Epithelial cell of proximal tubule (primary cell): ENCODE measurements around the gene EPHB2. TPM values are rescaled to one million over a fixed set of nuclear protein-coding genes. Genes with fewer than 3 reads are reported as not detected.

Experiments
- DNase-seq: peaks from one replicate; pipeline ENCODE4 v3.0.0-alpha.2; 2011; ENCODE audit warnings: low read depth
- H3K4me3 ChIP-seq: 2 replicates; pipeline ENCODE4 v1.5.1; 2011; ENCODE audit warnings: low read depth, mild to moderate bottlenecking, low read length
- total RNA-seq: library from RNA; depleted of rRNA; stranded (reverse); fragments of >200 nt; gene quantifications from 2 replicates; pipeline ENCODE4 v1.2.3, GENCODE V29; 2015
- TF ChIP-seq, protein P1 (sequence below): conservative IDR thresholded peaks from 2 replicates; pipeline ENCODE4 v1.5.1; 2012; ENCODE audit warnings: low read depth, mild to moderate bottlenecking, low read length

The EPHB2 gene
- total RNA-seq, 1 donor from 2014 or later: 47.8 TPM

DNA sequence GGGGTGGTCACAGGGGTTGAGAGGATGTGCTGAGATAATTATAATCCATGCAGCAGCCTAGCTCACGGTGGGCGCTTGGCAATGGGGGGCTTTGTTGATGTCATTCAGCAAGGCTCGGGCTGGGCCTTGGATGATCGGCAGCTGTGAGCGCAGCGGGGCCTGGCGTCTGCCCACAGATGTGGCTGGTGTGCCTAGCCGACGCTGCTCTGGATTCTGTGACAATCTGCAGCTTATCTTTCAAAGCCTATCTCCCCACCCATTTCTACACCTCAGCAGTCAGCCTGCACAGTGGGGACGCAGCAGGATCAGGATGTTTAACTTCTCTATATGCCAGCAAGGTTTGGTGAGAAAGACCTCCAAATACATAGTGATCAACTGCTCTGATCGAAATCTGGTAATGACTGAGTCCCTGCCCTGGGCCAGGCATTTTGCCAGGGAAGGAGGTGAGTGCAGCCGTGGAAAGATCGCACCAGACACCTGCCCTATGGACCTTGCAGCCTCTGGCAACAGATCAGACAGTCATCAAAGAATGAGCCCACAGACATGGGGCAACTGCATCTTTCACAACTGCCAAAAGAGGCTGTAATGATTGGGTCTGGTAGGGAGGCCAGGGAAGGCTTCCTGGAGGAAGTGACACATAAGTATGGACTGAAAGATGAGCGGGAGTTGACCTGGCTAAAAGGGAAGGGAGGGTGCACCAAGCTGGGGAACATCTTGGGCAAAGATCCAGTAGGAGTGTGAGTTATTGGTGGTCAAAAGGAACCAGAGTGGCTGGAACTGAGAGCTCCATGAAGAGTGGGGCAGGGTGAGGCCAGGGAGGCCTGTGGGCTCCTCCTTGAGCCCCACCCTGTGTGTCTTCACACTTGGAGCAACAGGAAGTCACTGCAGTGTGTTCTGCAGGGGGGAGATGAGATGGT lies 35.3 kb downstream of the EPHB2 start:
- peak; percentile 81 for DNase-seq
- TF ChIP-seq, protein P1, sequence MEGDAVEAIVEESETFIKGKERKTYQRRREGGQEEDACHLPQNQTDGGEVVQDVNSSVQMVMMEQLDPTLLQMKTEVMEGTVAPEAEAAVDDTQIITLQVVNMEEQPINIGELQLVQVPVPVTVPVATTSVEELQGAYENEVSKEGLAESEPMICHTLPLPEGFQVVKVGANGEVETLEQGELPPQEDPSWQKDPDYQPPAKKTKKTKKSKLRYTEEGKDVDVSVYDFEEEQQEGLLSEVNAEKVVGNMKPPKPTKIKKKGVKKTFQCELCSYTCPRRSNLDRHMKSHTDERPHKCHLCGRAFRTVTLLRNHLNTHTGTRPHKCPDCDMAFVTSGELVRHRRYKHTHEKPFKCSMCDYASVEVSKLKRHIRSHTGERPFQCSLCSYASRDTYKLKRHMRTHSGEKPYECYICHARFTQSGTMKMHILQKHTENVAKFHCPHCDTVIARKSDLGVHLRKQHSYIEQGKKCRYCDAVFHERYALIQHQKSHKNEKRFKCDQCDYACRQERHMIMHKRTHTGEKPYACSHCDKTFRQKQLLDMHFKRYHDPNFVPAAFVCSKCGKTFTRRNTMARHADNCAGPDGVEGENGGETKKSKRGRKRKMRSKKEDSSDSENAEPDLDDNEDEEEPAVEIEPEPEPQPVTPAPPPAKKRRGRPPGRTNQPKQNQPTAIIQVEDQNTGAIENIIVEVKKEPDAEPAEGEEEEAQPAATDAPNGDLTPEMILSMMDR: no peak
- H3K4me3 ChIP-seq: no peak overlapping the region

DNA sequence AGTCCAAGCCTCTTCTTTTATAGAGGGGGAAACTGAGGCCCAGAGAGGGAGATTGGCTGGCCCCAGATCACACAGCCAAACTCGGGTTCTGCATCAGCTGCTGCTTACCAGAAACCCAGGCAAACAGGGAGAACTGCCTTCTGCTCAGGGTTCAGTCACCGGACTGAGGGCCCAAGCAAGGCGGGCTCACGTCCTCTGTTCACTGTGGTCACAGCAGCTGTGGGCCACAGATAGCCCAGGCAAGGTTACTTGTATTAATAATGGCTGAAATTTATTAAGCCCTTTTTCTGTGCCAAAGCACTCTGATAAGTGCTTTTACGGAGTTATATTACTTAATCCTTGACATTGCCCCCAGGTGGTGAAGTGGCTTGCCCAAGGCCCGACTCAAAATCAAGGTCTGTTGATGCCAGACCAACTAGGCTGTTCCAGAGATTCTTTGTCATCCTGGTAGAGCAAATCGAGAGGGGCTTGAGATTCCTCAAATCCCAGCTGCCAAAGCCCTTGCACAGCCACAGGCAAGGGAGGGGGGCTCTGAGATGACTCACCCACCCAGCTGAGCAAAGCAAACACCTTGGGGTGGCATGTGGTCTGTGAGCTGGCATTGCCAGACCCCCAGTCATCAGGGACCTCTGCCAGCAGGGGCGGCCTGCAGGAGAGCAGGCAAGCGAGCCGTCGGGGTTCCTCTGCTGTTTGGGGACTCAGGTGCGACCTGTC lies 36.5 kb downstream of the EPHB2 start:
- TF ChIP-seq, protein P1: peak; percentile 23
- DNase-seq: peak; percentile 77
- H3K4me3 ChIP-seq: no peak overlapping the region

- TF ChIP-seq, protein P1: no peak
- no peak for DNase-seq
- no peak overlapping the region for H3K4me3 ChIP-seq
These were observed 37.1 kb downstream of the EPHB2 start for GRCh38 chr1:22747735-22748073.

- TF ChIP-seq, protein P1: peak; percentile 30
- no peak for DNase-seq
- H3K4me3 ChIP-seq: no peak overlapping the region
These were observed 38.9 kb downstream of the EPHB2 start for GRCh38 chr1:22749503-22749902.

DNA sequence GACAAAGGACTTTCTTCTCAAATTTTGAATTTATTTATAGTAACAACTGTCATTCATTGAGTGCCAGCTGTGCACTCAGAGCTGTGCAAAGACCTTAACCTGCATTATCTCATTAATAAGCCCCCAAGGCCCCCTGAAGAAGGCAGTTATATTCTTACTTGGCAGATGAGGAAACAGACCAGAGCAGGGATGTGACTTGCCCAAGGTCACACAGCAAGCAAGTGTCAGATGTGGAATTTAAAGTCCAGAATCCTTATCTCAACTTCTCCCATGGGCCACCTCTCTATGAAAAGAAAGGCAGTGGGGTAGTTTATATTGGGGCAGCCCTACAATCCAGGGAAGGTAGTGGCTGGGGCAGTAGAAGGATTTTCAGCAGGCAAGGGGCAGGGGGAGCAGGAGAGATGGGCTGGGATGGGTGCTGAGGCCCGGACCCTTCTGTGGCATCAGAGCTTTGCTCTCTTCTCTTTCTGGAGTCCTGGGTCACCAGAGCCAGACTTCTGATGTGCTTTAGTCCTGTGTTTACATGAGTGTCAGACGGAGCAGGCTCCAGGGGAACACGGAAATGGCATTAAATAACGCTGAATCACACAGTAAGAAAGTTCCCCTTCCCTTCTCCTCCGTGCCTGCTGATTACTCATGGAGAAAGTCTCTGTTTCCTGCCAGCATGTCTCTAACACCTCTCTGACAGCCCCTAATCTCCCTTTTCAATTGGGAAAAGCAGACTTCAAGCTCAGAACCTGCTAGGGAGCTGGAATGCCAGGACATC lies 39.5 kb downstream of the EPHB2 start:
- TF ChIP-seq, protein P1: no peak
- H3K4me3 ChIP-seq: no peak overlapping the region
- peak; percentile 91 for DNase-seq

- no peak overlapping the region for H3K4me3 ChIP-seq
- DNase-seq: no peak
- TF ChIP-seq, protein P1: no peak
These were observed 40.0 kb downstream of the EPHB2 start for GRCh38 chr1:22750685-22751051.
